GM21786 (cell line): ENCODE data around the gene RBPJ.
"Not testable (repeated sequence)": the region's sequence is repeated elsewhere in the genome, so short reads cannot be mapped to it uniquely, and the experiment has no call there.

Source experiments
- ATAC-seq: cut with Tn5 transposase; IDR thresholded peaks from one replicate; pipeline ENCODE4 v1.9.1; 2021; ENCODE audit not compliant: unreplicated experiment

The RBPJ gene

DNA sequence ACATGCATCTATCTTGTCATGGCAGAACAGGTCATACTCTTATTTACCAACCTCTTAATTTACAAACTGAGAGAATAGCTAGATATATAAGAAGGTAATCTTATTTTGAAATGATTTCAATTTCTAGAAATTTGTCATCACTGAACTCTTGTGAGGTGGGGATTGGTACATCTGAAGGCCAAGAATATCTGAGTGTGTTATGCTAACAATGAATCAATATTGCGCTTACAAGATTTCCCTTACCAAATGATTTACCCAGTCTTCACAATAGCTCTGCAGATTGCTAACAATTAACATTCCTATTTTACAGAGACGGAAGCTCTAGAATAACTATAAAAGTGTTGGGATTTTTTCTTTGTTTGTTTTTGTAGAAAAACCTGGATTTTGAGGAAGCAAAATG, 48.3 kb downstream of the RBPJ start:
- no peak for ATAC-seq

DNA sequence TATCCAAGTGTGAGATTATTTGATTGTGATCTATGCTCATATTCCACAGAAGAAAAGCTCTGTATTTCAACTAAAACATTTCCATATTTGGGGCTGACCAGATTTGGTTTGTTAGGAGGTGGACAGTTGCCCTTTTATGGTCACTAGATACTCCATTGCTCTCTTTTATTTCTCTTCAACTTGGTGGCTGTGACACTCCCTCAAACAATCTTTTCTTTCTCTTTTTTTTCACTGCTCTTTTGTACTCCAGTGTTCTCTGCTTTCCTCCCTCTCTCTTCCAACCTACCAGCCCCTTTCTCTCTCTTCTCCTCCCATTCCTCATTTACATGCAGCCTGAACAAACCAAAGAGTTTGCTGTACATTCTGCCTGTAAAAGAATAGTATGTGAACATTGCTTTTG, 48.8 kb downstream of the RBPJ start:
- ATAC-seq = no peak

DNA sequence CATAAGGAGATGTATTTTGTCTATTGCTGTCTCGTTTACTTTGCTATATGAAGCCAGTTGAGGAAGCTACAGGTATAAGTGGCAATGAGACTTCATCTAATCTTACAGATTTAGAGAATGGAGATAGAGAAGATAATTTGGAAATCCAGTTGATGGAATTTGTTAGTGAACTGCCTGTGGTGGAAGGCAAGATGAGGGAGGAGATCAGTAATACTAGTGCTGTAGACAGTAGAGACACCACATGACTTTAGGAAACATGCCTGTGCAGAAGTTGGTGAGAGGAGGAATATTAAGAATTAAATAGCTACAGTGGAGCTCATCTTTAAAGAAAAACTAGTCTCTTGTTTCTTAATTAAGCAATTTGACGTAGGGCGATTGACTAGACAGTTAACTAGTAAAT, 51.3 kb downstream of the RBPJ start:
- no peak for ATAC-seq

DNA sequence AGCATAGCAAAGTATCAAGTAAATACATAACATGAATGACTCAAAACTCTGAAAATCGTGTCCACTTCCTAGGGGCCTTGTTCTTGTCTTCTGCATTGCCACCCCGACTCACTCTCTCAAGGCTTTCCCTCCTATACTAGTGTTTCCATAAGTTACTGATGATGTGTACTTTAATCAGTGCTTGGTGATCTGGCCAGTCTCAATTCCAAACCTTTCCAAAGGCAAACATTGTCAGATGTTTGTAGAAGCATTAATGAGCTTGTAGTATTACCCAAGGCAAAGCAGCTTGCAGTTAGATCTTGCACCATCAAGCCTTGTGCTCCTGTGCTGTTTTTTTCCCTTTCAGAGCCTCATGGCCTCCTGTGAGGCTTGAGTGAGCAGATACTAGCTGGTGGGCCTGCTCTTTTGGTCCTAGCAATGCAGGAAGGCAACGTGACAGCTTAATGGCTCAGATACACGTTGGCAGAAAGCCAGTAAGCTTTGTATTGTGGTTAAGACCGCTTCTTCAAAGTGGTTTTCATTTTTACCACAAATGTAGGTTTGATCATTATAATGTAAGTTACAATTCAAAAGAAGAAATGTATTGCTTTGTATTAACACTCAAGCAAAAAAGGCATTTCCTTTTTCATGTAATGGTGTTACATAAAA, 51.8 kb downstream of the RBPJ start:
- ATAC-seq = peak; percentile 91

DNA sequence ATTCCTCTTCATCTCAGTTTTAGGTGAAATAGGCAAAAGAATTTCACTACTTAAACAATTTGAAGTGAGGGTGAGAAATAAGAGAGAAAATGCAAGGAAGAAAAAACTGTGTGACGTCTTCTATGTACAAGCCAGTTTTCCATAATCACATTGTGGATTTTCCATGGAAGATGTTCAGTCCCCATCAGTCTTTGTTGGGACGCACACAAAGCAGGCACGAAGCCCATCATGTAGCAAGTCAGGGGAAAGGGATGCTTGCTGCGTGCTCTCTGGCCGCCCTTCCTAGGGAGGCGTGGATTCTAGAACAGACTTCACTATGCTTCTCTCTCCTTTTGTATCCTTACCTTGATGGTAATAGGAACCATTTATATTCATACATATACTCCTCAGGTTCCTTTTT, 54.7 kb downstream of the RBPJ start:
- no peak for ATAC-seq

DNA sequence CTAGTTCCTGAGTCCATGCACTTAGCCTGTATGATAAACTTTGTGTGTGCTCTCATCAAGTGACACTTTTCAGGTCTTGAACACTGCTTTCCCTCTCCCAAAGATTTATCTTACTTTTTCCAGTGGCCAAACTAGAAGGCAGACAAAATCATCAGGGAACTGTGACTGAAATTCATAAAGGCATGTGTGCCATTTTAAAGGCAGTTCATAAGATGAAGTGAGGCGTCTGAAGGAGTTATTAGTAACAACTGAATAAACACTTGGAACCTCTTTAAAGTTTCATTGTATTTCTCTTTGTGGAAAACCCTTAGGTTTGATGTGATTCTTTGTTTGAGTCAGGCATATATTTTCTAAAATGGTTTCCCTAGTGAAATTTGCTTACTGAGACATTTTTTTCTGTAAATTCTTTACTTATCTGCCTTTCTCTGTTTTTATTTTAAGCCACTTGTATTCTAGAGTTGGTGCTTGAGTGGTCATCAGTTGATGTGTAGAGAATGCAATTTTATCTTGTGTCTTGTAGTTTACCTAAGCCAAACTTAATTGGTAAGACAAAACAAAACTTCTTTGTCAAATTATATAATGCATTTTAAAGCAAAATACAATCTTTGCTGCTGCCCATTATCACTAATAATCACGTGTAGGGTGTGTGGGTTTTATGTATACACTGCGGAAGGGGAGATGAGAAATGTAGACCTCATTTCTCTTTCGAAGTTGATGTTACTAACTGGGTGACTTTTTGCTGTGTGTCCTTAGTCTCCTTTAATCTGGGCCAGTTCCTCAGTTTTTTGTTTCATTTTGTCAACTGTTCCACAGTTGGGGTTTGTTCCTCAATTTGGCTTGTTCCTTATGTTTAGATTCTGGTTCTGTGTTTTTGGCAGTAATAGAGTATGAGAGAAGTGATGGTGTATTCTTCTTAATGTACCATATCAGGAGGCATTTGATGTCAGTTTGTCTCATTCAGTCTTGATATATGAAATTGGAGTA, 56.8 kb downstream of the RBPJ start:
- no peak for ATAC-seq

DNA sequence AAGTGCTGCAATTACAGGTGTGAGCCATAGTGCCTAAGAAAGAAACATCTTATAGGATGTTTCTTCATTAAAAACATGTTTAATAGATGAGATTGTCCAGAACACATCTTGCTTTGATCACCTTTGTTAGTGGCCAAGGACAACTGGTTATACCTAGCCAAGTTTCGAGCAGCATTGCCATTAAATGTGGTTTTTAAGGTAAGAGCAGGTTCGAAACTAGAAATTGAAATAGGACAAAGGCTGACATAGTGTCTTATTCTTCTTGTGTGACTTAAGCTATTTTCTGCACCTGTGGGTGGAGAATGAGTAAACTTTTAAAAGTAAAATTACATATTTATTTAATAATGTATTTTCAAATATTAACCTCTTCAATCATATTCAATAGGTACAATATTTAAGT, 59.0 kb downstream of the RBPJ start:
- no peak for ATAC-seq

DNA sequence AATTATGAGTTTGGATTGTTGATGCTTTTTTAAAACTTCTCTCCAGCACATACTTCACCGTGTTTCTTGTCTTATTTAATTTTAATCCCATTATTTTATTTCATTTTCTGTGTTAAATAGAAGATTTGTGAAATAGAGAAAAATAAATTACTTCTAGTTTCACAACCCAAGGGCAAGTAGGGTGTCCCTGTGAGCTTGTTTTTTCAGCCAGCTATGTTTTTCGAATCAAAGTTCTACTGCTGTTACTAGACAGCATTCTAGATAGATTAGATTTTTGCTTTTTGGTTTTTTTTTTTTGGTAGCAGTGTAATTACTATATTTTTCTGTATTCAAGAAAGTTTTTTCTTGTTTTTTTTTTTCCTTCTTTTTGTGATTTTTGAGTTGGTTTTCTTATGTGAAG, 59.9 kb downstream of the RBPJ start:
- no peak for ATAC-seq

DNA sequence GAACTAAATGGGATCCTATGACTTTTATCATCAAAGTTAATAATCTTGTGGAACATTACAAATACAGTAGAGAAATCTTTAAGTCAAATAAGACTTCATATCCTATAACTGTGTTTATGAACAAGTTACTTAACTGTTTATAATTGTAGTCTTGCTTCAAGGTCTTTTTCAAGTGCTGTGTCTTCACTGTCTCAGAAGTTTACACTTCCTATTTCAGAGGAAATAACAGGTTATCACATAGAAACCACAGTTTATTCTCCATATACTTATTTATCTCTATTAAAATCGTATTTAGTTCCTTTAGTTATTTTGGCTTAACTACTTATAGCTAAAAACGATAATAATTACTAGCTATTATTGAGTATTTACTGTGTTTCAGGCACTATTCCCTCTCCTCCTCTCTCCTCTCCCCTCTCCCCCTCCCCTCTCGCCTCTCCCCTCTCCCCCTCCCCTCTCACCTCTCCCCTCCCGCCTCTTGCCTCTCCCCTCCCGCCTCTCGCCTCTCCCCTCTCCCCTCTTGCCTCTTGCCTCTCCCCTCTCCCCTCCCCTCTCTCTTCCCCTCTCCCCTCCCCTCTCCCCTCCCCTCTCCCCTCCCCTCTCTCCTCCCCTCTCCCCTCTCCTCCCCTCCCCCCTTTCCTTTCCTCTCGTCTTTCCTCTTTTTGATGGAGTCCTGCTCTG, 63.7 kb downstream of the RBPJ start:
- ATAC-seq = no peak

DNA sequence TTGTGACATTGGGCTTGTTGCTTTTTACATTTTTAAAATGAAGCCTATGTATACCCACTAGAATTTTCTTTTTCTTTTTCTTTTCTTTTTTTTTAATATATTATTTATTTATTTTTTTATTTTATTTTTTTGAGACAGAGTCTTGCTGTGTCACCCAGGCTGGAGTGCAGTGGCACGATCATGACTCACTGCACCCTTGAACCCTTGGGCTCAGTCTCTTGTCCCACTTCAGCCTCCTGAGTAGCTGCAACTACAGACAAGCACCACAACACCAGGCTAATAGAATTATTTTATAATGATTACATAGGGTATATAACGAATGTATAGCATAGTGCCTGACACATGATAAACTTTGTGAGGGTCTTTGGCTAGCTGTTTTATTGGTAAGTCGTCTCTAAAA, 64.9 kb downstream of the RBPJ start:
- no peak for ATAC-seq

DNA sequence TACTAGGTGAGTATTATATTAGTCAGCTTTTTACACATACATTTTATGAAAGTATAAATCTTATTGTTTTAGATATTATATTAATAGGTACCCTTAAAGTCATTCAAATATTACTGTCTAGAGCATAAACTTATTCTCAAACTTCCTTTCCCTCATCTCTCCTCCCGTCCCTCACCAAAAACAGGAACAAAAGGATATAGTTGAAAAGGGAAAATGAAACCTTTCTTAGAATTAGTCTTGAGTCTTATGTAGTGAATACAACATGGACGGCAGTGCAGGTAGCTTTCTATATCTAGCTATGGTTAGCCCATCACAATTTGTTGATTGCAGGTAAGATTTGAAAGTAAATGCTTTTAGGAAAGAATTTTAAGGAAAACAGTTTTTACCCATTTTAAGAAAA, 65.6 kb downstream of the RBPJ start:
- no peak for ATAC-seq

DNA sequence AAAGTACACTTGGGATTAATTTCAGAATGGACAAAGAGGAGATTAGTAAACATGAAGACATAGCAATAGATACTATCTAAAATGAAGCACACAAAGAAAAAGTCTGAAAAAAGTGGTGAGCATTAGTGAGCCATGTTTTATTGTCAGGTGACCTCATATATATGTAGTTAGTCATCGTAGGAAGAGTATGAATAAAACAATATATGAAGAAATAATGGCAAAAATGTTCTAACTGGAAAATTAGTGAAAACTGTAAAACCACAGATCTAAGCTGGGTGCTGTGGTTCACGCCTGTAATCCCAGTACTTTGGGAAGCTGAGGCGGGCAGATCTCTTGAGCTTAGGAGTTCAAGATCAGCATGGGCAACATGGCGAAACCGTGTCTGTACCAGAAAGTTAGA, 67.9 kb downstream of the RBPJ start:
- ATAC-seq = no peak

DNA sequence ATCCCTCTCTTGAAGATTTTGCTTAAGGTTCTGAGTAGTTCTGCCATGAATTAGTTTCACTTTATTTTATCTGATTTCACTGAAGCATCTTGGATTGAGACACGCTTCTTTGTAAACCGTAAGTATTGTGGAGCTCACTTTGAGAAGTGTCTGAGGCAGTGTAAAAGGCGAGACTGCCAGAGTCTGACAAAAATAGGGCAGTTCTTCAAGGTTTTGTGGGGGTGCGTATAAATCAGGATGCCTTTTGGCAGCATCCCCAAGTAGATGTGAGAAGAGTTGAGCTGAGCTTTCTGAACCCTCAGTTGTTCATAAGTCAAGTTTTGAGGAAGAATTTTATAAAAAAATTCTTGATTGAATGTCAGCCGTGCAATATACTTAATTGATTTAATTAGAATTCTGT, 76.3 kb downstream of the RBPJ start:
- no peak for ATAC-seq

DNA sequence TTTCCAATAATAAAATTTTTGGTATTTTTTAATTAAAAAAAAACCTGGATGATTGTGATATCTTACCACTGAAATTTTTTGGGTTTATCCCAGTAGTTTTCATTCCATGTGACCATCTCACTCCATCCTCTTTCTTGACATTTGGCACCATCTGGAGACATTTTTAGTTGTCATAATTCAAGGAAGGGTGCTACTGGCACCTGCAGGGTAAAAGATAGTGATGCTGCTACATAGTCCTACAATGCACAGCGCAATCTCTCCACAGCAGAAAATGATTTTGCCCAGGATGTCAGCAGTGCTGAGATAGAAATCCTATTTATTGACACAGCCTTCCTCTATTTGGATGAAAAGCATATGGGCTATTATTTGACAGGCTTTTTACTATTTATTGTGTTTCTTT, 79.3 kb downstream of the RBPJ start:
- no peak for ATAC-seq

DNA sequence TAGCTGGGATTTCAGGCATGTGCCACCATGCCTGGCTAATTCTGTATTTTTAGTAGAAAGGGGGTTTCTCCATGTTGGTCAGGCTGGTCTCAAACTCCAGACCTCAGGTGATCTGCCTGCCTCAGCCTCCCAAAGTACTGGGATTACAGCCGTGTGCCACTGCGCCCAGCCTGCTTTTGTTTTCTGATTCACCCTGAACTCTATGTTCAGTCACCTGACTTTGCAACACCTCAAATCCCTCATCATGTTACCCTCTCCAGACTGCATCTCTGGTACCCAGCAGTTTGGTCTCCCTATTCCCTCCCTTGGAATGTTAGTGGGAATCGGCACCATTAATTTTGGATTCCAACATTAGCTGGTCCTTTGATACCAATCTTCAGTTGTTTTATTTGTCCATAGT, 81.2 kb downstream of the RBPJ start:
- not testable (repeated sequence) for ATAC-seq

DNA sequence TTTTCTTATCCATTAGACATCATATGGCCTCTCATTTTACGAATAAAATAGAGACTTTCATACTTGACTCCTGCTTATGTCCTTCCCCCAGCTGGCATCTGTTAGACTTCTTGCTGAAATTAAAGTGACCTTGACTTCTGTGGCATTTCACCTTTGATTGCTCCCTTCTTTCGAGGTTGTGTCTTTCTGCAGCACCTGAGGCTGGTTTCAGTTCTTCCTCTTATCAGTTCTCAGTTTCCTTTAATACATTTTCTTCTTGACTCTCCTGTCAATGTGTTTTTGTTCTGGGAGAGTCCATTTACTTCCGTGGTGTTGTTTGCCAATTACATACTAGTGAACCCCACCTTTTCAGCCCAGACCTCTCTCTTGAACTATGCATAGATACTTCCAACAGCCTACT, 81.6 kb downstream of the RBPJ start:
- no peak for ATAC-seq

DNA sequence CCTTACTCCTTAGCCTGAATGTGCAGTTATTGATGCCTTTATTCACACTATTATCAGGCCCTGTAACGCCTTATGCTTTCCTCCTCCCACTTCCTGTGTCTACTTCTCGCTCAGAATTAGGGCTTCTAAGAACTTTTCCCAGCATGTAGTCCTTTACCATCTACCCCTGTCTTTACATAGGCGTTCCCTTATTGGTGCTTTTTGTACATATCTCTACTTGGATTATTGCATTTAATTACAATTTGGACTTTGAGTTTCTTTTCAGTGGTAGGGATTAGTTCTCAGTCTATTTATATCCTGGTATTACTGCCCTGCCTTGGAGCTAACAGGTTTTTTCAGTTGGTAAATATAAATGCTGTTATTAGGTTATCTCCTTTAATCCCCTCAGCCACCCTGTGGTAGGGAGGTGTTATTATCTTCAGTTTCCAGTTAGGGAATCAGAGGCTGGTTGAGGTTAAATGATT, 84.0 kb downstream of the RBPJ start:
- ATAC-seq = no peak

DNA sequence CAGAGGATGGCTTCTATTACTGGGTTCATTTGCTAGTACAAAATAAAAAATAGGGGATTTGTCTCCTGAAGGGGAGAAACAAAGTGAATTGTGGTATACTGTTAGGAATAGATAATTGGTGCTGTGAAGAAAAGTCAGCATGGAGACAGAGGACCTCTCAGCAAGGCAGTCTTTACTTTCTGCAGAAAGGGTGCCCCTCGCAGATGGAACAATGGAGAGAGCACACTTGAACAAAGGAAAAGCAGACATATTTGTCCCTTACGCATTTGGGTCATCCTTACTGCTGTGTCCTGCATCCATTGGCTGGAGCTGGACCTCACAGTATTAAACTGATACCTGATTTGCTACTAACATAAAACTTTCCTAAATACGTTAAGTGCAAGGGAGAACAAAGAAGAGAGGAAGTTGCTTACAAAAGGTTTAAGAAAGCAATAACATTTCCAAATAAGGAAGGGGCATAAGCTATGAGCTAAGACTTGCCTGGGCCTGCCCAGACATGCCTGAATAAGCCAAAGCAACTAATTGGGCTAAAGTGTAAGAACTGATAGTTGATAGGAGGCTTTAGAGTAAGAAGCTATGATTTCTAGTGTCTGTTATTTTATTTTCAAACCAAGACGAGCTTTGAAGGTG, 85.6 kb downstream of the RBPJ start:
- ATAC-seq = no peak

DNA sequence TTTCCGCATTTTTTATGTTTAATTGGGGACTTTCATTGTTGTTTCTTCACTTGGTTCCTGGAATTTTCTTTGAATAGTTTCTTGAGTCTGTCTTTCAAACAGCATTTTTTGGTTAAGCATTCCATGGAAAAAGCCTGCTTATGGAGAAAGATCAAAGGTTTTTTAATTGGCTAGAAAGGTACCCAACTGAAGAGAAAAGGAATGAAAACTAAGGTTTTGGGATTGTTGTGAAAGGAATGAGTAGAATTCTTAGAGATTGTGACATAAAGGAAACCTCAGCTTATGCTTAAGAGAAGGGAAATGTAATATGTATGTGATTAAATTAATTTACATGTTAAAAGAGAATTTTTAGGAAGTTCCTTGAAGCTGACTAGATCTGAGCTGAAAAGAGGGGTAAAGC, 86.7 kb downstream of the RBPJ start:
- no peak for ATAC-seq

DNA sequence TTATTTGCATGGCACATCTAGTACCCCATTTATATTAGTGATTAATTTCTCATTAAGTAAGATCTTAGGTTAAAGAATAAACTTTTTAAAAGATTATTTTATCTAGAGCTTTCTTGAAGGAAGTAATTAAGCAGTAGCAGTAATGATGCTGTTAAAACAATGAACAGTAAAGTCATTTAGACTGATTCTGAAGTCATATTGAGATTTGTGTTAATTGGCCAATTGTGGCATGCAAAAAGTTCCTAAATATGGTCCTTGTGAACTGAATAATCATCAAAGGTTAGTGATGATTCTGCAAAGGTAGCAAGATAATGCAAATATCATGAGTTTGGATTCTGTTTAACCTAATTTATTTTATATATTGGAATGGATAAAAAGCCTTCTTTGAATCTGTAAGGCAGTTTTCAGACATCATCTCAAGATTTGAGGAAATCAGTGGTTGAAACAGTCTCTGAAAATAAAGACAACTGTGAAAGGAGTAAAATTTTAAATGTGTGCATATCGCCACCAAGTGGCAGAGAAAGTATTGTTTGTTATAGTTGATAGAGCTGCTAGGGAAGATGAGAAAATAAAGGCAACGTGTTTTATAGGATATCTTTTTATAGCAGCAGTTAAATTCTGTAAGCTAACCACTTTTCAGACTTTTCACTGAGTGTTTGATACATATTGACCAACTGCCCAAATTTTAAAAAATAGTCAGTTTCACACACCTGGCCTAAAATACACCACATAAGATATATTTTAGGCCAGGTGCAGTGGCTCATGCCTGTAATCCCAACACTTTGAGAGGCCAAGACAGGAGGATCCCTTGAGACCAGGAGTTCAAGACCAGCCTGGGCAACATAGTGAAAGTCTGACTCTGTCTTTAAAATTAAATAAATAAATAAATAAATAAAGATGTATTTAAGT, 89.8 kb downstream of the RBPJ start:
- ATAC-seq = no peak
